Aorta (tissue), 5 donors: Measurements from ENCODE around the gene SYCE1L. TPM values are rescaled to one million over a fixed set of nuclear protein-coding genes. Genes with fewer than 3 reads are reported as not detected.
"Not testable (repeated sequence)": the region's sequence is repeated elsewhere in the genome, so short reads cannot be mapped to it uniquely, and the experiment has no call there.

Source experiments
- ATAC-seq: fragments of 200-7000 bp; cut with Tn5 transposase; one replicate; pipeline ENCODE4 v1.9.1; 2022; ENCODE audit warnings: moderate library complexity; ENCODE audit not compliant: low FRiP score
- DNase-seq, 2 donors: peaks; one replicate each; pipeline ENCODE4 v3.0.0-alpha.2; 2020
- H3K27ac ChIP-seq, 2 donors: one replicate each; pipeline ENCODE4 v1.5.1; 2013; ENCODE audit warnings: low read length in 2 of 2, mild to moderate bottlenecking in 2 of 2, moderate library complexity in 2 of 2, control low read depth in 1 of 2, inconsistent platforms in 1 of 2, low read depth in 1 of 2
- H3K27me3 ChIP-seq, 2 donors: one replicate each; pipeline ENCODE4 v1.6.1; 2013; ENCODE audit warnings: control low read depth in 1 of 2, low read length in 1 of 2, mild to moderate bottlenecking in 1 of 2, moderate library complexity in 1 of 2; ENCODE audit not compliant: insufficient read depth in 2 of 2, control insufficient read depth in 1 of 2
- H3K36me3 ChIP-seq, 2 donors: one replicate each; pipeline ENCODE4 v1.6.1; 2013; ENCODE audit warnings: control low read depth in 1 of 2, low read length in 1 of 2, mild to moderate bottlenecking in 1 of 2; ENCODE audit not compliant: insufficient read depth in 2 of 2, control insufficient read depth in 1 of 2
- H3K4me1 ChIP-seq, 2 donors: one replicate each; pipeline ENCODE4 v1.6.1; 2013; ENCODE audit warnings: low read length in 2 of 2, control low read depth in 1 of 2, mild to moderate bottlenecking in 1 of 2, moderate library complexity in 1 of 2; ENCODE audit not compliant: insufficient read depth in 2 of 2, control insufficient read depth in 1 of 2
- H3K4me3 ChIP-seq, 2 donors: one replicate each; pipeline ENCODE4 v1.5.1; 2013; ENCODE audit warnings: low read length in 2 of 2, control low read depth in 1 of 2, mild to moderate bottlenecking in 1 of 2
- H3K9me3 ChIP-seq: one replicate; pipeline ENCODE4 v1.6.1; 2013; ENCODE audit warnings: mild to moderate bottlenecking, low read length; ENCODE audit not compliant: control insufficient read depth
- WGBS, 2 donors: extraction: QIAGEN DNeasy Blood & Tissue Kit; methylation state at CpG; one replicate each; pipeline ENCODE4 v1.1.7; 2013; 5-methylcytosine and 5-hydroxymethylcytosine counted together
- intact Hi-C, 2 donors: fragments of 100-400 bp; cut with DNase I; formaldehyde crosslinking; loops; one replicate each; pipeline versions ENCODE4 v1.14.2 to v1.15.0; 2022
- polyA plus RNA-seq, 2 donors: library from polyadenylated mRNA; stranded (reverse); fragments of 200-250 nt; gene quantifications; one replicate each; pipeline ENCODE4 v1.2.3, GENCODE V29; 2013
- total RNA-seq, 2 donors: library from RNA; stranded (reverse); fragmentation: NEBNext Ultra II Directional; extraction: Animal tissue kit (Norgen Biotek cat#: 25700); gene quantifications; one replicate each; pipeline ENCODE4 v1.2.1, GENCODE V29; 2021
- donor health status: healthy with polysubstance abuse.
- donor health status: Bipolar disorder and iron deficiency.
- donor health status: DM: no; HTN: no; CAD: no.
- donor health status: DM: no; HTN: no; CAD: no.
- donor health status: DM: yes; HTN: yes; CAD: no.

The SYCE1L gene
- total and polyA plus RNA-seq, 4 donors: 1.8 to 9.6 (median 3.8) TPM

DNA sequence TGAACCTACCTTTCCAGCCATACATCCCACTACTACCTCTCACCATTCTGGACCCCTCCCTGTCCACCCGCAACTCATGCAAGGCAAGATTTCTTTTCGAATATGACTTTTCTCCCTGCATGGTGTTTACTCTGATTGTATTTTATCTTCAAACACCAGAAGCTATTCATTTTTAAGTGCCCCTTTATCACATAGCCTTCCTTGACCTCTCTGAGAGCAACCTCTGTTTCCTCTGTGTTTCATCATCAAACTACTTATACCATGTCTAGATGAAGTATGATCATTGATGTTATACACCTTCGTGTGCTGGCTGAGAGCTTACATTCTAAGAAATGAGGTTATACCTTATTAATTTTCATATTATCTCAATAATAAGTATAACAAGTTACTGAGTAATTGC lies 31.8 kb downstream of the SYCE1L start:
- Histone ChIP-seq H3K9me3 (no peaks in the 10 kb centered on the region), H3K36me3 (no peaks in the 10 kb centered on the region), H3K27ac (no peak overlapping the region), H3K27me3 (no peaks in the 10 kb centered on the region), H3K4me1 (no peaks in the 10 kb centered on the region), H3K4me3 (no peak overlapping the region)
- ATAC-seq (no peak), DNase-seq (no peak)
- intact Hi-C loops: loop anchor here in 1 of 2 donors (10.0 kb wide), 1 partner anchor 774 kb away; no protein-coding TSS in a partner anchor
- 72 to 84% methylated on average over 3 of the region's 3 CpGs for WGBS, 2 donors

DNA sequence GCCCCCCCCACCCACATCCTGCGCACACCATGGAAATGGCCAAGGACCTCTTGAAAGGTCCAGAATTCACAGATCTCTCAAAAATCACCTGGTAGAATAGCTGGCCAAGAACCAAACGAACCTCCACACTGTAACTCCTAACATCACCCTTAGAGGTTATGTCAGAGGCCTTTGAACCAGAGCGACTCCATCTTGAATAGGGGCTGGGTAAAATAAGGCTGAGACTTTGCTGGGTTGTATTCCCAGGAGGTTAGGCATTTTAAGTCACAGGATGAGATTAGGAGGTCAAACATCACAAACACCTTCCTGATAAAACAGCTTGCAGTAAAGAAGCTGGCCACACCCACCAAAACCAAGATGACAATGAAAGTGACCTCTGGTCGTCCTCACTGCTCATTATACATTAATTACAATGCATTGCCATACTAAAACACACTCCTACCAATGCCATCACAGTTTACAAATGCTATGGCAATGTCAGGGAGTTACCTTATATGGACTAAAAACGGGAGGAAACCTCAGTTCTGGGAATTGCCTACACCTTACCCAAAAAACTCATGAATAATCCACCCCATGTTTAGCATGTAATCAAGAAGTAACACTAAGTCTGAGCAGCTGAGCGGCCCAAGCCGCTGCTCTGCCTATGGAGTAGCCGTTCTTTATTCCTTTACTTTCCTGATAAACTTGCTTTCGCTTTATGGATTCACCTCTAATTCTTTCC lies 34.8 kb downstream of the SYCE1L start:
- intact Hi-C loops: loop anchor here in 1 of 2 donors (10.0 kb wide), 1 partner anchor 771 kb away; no protein-coding TSS in a partner anchor
- Histone ChIP-seq H3K36me3 (no peaks in the 10 kb centered on the region), H3K4me3 (no peak overlapping the region), H3K27ac (no peak overlapping the region), H3K27me3 (no peaks in the 10 kb centered on the region), H3K4me1 (no peaks in the 10 kb centered on the region), H3K9me3 (no peaks in the 10 kb centered on the region)
- 77 to 81% methylated on average over 9 of the region's 9 CpGs for WGBS, 2 donors
- no peak for ATAC-seq
- DNase-seq: no peak

DNA sequence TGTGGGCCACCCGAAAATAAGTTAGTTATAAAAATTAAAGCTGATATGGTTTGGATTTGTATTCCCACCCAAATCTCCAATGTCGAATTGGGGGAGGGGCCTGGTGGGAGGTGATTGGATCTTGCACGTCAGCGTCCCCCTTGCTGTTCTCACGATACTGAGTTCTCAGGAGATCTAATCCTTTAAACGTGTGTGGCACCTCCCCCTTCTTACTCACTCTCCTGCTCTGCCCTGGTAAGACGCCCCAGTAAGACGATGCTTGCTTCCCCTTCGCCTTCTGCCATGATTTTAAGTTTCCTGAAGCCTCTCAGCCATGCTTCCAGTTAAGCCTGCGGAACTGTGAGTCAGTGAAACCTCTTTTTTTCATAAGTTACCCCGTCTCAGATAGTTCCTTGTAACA lies 35.4 kb downstream of the SYCE1L start:
- H3K27me3 ChIP-seq: no peaks in the 10 kb centered on the region
- H3K36me3 ChIP-seq: no peaks in the 10 kb centered on the region
- no peak for DNase-seq
- ATAC-seq: no peak
- H3K4me3 ChIP-seq: no peak overlapping the region
- no peak overlapping the region for H3K27ac ChIP-seq
- no peaks in the 10 kb centered on the region for H3K4me1 ChIP-seq
- no peaks in the 10 kb centered on the region for H3K9me3 ChIP-seq
- intact Hi-C loops: loop anchor here (5.0 to 10.0 kb wide), 3 partner anchors 423 to 770 kb away; no protein-coding TSS in a partner anchor
- 36 to 39% methylated on average over 11 of the region's 11 CpGs for WGBS, 2 donors

DNA sequence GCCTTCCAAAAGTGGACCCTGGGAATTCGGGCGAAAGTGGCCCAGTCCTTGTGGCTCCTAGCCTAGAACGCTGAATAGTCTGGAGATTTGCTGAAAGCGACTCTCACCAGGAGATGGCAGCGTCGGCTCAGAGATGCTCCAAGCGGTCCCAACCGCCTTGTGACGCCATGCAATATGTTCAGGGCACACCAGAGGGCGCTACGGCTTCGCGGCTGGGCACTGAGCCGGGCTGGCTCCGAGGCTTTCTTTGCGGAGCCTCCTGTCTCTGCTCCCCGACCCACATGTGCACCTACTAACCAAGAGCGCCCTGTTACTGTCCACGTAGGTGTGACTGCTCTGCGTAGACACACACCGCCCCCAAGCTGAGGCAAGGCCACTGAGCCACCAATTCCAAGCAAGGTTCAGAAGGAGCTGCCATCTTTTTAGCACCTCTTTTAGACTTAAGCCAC lies 36.9 kb downstream of the SYCE1L start:
- peak; percentile 89 to 96 for DNase-seq
- ATAC-seq: peak; percentile 99
- no peaks in the 10 kb centered on the region for H3K4me1 ChIP-seq
- no peaks in the 10 kb centered on the region for H3K36me3 ChIP-seq
- WGBS, 2 donors: 1% methylated on average over 21 of the region's 21 CpGs
- intact Hi-C loops: loop anchor here (2.0 to 10.0 kb wide), 4 partner anchors 349 to 769 kb away; no protein-coding TSS in a partner anchor
- H3K9me3 ChIP-seq: no peaks in the 10 kb centered on the region
- H3K27ac ChIP-seq: no peak overlapping the region
- no peak overlapping the region for H3K4me3 ChIP-seq
- no peaks in the 10 kb centered on the region for H3K27me3 ChIP-seq

DNA sequence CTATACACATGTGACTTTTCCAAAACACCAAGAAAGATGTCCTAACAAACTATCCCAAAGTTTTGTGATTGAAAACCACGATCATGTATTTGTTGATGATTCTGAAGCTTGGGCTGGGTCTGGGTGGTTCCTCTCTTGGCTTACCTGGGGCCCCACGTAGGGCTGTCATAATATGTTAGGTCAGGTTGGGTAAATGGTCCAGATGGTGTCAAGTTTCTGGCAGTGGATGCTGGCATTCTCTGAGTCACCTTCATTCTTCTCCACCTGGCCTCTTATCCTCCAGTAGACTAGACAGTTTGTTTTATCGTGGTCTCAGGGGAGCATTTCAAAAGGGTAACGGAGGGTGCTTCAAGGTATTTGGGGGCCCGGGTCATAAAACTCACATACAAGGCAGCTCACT lies 39.4 kb downstream of the SYCE1L start:
- H3K27ac ChIP-seq: no peak overlapping the region
- WGBS, 2 donors: 80% methylated on average over 5 of the region's 5 CpGs
- no peaks in the 10 kb centered on the region for H3K27me3 ChIP-seq
- no peaks in the 10 kb centered on the region for H3K4me1 ChIP-seq
- no peaks in the 10 kb centered on the region for H3K36me3 ChIP-seq
- DNase-seq (no peak), ATAC-seq (no peak)
- no peak overlapping the region for H3K4me3 ChIP-seq
- H3K9me3 ChIP-seq: peaks cover 2% of the 10 kb centered on the region
- intact Hi-C loops: loop anchor here (5.0 to 10.0 kb wide), 3 partner anchors 419 to 766 kb away; no protein-coding TSS in a partner anchor

DNA sequence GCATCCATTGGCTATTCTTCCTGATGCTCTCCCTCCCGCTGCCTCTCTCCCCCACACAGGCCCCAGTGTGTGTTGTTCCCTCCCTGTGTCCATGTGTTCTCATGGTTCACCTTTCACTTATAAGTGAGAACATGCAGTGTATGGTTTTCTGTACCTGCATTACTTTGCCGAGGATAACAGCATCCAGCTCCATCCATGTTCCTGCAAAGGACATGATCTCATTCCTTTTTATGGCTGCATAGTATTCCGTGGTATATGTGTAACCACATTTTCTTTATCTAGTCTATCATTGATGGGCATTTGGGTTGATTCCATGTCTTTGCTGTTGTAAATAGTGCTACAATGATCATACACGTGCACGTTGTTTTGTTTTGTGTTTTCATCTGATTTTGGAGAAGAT lies 43.3 kb downstream of the SYCE1L start:
- H3K27me3 ChIP-seq, ATAC-seq, H3K9me3 ChIP-seq, intact Hi-C loops, H3K4me1 ChIP-seq, DNase-seq, H3K4me3 ChIP-seq, H3K27ac ChIP-seq, H3K36me3 ChIP-seq: not testable (repeated sequence)
- WGBS, 2 donors: 90 to 97% methylated on average over 5 of the region's 5 CpGs

DNA sequence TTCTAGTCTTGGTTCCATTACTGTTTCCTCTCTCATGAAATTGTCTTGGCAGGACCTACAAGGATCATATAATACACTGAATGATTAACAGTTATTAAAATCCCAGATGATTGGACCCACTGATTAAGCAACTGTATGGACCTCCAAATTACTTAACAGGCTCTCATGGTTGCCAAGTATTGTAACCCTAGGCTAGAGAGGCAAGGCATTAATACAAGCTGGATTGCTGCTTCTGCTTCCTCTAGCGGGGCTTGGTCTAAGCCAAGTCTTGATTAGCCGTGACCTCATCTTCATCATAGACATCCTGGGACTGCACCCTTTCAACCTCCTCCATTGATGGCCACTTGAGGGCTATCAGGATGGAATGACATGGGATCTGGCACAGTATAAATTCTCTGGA lies 46.9 kb downstream of the SYCE1L start:
- Histone ChIP-seq H3K27me3 (no peaks in the 10 kb centered on the region), H3K4me3 (no peak overlapping the region), H3K4me1 (no peaks in the 10 kb centered on the region), H3K36me3 (no peaks in the 10 kb centered on the region), H3K9me3 (peaks cover 4% of the 10 kb centered on the region), H3K27ac (no peak overlapping the region)
- WGBS, 2 donors: 88 to 90% methylated on average over 2 of the region's 2 CpGs
- DNase-seq: no peak
- peak; percentile 38 for ATAC-seq
- intact Hi-C loops: no loop called here

DNA sequence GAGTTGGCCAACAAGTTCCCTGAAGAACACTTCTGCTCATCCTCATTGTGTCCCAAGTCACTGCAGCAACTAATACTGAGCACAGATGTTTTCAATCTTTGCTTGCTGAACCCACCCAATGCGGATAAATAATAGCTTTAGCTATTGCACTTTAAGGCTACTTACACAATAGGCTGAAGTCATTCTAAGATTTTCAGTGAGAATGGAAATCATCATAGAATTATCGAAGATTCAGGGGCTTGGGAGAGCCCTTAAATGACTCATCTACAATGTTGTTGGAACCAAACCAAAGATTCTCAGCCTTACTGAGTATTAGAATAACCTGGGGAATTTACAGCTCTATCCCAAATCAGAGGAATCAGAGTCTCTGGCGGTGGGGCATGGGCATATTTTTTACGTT lies 51.2 kb downstream of the SYCE1L start:
- DNase-seq (no peak), ATAC-seq (no peak)
- H3K36me3 ChIP-seq: no peaks in the 10 kb centered on the region
- WGBS, 2 donors: 75 to 79% methylated on average over 4 of the region's 4 CpGs
- H3K27ac ChIP-seq: no peak overlapping the region
- H3K9me3 ChIP-seq: peaks cover 2% of the 10 kb centered on the region
- H3K4me1 ChIP-seq: no peaks in the 10 kb centered on the region
- H3K4me3 ChIP-seq: no peak overlapping the region
- intact Hi-C loops: no loop called here
- no peaks in the 10 kb centered on the region for H3K27me3 ChIP-seq
